NCI-H2107 (cell line): Measurements from ENCODE around the gene PDLIM1.
"Not testable (repeated sequence)": the region's sequence is repeated elsewhere in the genome, so short reads cannot be mapped to it uniquely, and the experiment has no call there.

Source experiments
- DNase-seq: peaks from one replicate; lab custom pipeline; 2025; lab: John Stamatoyannopoulos, UW

PDLIM1 gene

GRCh38 chr10:95208702-95209391, 82.0 kb downstream of the PDLIM1 start:
- DNase-seq, result no peak

GRCh38 chr10:95202865-95203264, 87.9 kb downstream of the PDLIM1 start:
- not testable (repeated sequence) for DNase-seq

GRCh38 chr10:95201736-95202135, 89.1 kb downstream of the PDLIM1 start:
- no peak for DNase-seq

GRCh38 chr10:95196046-95196445, 94.8 kb downstream of the PDLIM1 start:
- no peak for DNase-seq

GRCh38 chr10:95193944-95194343, 96.9 kb downstream of the PDLIM1 start, which contains the start of gene ACSM6:
TSS of gene ACSM6 (plus strand) at chr10:95194238. CDS start at chr10:95194486, 248 bp downstream.
- no peak for DNase-seq

GRCh38 chr10:95188593-95188992, 102.2 kb downstream of the PDLIM1 start:
- no peak for DNase-seq

GRCh38 chr10:95187617-95188016, 103.2 kb downstream of the PDLIM1 start:
- no peak for DNase-seq
